Measurements from ENCODE around the gene ACTR8. TPM values are rescaled to one million over a fixed set of nuclear protein-coding genes. Genes with fewer than 3 reads are reported as not detected.
A peak's percentile ranks its signal among the peaks of the same experiment; 100 is the strongest.

The ACTR8 gene
- total RNA-seq, 1 experiment from 2014 or later = 29.9 TPM

GRCh38 chr3:53818221-53819162, 63.5 kb downstream of the ACTR8 start:
- H3K36me3 Mint-ChIP-seq = no peaks in the 10 kb centered on the region; the same call in 1 of the 2 replicates
- TF ChIP-seq, protein P1, sequence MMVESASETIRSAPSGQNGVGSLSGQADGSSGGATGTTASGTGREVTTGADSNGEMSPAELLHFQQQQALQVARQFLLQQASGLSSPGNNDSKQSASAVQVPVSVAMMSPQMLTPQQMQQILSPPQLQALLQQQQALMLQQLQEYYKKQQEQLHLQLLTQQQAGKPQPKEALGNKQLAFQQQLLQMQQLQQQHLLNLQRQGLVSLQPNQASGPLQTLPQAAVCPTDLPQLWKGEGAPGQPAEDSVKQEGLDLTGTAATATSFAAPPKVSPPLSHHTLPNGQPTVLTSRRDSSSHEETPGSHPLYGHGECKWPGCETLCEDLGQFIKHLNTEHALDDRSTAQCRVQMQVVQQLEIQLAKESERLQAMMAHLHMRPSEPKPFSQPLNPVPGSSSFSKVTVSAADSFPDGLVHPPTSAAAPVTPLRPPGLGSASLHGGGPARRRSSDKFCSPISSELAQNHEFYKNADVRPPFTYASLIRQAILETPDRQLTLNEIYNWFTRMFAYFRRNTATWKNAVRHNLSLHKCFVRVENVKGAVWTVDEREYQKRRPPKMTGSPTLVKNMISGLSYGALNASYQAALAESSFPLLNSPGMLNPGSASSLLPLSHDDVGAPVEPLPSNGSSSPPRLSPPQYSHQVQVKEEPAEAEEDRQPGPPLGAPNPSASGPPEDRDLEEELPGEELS (CRISPR knock-in tag; IDR thresholded peaks at IDR 0.05) = no peak
- peak; percentile 51; the same call in 1 of the 2 replicates for TF ChIP-seq GABPB1 (CRISPR knock-in tag; IDR thresholded peaks at IDR 0.05)
- TF ChIP-seq, protein P2, sequence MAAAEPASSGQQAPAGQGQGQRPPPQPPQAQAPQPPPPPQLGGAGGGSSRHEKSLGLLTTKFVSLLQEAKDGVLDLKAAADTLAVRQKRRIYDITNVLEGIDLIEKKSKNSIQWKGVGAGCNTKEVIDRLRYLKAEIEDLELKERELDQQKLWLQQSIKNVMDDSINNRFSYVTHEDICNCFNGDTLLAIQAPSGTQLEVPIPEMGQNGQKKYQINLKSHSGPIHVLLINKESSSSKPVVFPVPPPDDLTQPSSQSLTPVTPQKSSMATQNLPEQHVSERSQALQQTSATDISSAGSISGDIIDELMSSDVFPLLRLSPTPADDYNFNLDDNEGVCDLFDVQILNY (CRISPR knock-in tag; IDR thresholded peaks at IDR 0.05) = no peak
- no peak overlapping the region for H3K27ac Mint-ChIP-seq
- H3K27me3 Mint-ChIP-seq (ENCODE audit: low read depth) = no peaks in the 10 kb centered on the region
- CTCF ChIA-PET = no interaction called here
- H3K4me1 Mint-ChIP-seq = no peaks in the 10 kb centered on the region
- DNase-seq (ENCODE audit: low spot score) (no peak), ATAC-seq (no peak)
- H3K4me3 Mint-ChIP-seq = no peak overlapping the region
- H3K9me3 Mint-ChIP-seq = no peaks in the 10 kb centered on the region
- POLR2A ChIA-PET = no interaction called here

DNA sequence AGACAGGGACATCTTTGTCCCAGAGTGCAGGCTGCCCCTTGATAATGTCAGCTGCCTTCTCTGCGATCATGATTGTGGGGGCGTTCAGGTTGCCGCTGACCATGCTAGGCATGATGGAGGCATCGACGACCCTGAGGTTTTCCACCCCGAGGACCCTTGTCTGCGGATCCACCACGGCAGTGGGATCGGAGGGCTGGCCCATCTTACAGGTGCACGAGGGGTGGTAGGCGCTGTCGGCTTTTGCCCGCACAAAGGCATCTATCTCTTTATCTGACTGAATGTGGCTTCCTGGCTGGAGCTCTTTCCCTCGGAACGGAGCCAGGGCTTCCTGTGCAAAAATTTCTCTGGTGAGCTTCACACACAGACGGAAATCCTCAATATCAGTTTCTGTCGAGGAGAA, 64.1 kb downstream of the ACTR8 start:
- ATAC-seq = no peak

More for the DNA sequence above, 64.1 kb downstream of the ACTR8 start:
- no peaks in the 10 kb centered on the region for H3K4me1 Mint-ChIP-seq
- no peaks in the 10 kb centered on the region; the same call in 1 of the 2 replicates for H3K36me3 Mint-ChIP-seq
- ChIA-PET CTCF (no interaction called here), POLR2A (no interaction called here)
- TF ChIP-seq, protein P3, sequence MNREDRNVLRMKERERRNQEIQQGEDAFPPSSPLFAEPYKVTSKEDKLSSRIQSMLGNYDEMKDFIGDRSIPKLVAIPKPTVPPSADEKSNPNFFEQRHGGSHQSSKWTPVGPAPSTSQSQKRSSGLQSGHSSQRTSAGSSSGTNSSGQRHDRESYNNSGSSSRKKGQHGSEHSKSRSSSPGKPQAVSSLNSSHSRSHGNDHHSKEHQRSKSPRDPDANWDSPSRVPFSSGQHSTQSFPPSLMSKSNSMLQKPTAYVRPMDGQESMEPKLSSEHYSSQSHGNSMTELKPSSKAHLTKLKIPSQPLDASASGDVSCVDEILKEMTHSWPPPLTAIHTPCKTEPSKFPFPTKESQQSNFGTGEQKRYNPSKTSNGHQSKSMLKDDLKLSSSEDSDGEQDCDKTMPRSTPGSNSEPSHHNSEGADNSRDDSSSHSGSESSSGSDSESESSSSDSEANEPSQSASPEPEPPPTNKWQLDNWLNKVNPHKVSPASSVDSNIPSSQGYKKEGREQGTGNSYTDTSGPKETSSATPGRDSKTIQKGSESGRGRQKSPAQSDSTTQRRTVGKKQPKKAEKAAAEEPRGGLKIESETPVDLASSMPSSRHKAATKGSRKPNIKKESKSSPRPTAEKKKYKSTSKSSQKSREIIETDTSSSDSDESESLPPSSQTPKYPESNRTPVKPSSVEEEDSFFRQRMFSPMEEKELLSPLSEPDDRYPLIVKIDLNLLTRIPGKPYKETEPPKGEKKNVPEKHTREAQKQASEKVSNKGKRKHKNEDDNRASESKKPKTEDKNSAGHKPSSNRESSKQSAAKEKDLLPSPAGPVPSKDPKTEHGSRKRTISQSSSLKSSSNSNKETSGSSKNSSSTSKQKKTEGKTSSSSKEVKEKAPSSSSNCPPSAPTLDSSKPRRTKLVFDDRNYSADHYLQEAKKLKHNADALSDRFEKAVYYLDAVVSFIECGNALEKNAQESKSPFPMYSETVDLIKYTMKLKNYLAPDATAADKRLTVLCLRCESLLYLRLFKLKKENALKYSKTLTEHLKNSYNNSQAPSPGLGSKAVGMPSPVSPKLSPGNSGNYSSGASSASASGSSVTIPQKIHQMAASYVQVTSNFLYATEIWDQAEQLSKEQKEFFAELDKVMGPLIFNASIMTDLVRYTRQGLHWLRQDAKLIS (CRISPR knock-in tag; IDR thresholded peaks at IDR 0.05; ENCODE audit: borderline replicate concordance) = no peak
- TF ChIP-seq ZBTB21 (CRISPR knock-in tag; IDR thresholded peaks at IDR 0.05; ENCODE audit: borderline replicate concordance) (no peak), ZNF671 (CRISPR knock-in tag; IDR thresholded peaks at IDR 0.05) (no peak), TCF7 (CRISPR knock-in tag; IDR thresholded peaks at IDR 0.05; ENCODE audit: low read depth) (no peak), ZNF512 (CRISPR knock-in tag; IDR thresholded peaks at IDR 0.05; ENCODE audit: borderline replicate concordance) (no peak), JAZF1 (CRISPR knock-in tag; IDR thresholded peaks at IDR 0.05) (no peak), GABPB1 (CRISPR knock-in tag; IDR thresholded peaks at IDR 0.05) (no peak), SMAD4 (CRISPR knock-in tag; IDR thresholded peaks at IDR 0.05) (no peak), GTF2I (CRISPR knock-in tag; conservative IDR thresholded peaks at IDR 0.05) (no peak), EMX1 (CRISPR knock-in tag; IDR thresholded peaks at IDR 0.05) (no peak), ZNF121 (CRISPR knock-in tag; IDR thresholded peaks at IDR 0.05) (no peak), ZNF263 (CRISPR knock-in tag; IDR thresholded peaks at IDR 0.05; ENCODE audit: low read depth) (no peak), HMGXB4 (CRISPR knock-in tag; IDR thresholded peaks at IDR 0.05) (no peak), NR3C1 (CRISPR knock-in tag; conservative IDR thresholded peaks at IDR 0.05; ENCODE audit: low read depth) (no peak)
- TF ChIP-seq, protein P4, sequence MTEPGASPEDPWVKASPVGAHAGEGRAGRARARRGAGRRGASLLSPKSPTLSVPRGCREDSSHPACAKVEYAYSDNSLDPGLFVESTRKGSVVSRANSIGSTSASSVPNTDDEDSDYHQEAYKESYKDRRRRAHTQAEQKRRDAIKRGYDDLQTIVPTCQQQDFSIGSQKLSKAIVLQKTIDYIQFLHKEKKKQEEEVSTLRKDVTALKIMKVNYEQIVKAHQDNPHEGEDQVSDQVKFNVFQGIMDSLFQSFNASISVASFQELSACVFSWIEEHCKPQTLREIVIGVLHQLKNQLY (CRISPR knock-in tag; IDR thresholded peaks at IDR 0.05) = no peak
- TF ChIP-seq, protein P5, sequence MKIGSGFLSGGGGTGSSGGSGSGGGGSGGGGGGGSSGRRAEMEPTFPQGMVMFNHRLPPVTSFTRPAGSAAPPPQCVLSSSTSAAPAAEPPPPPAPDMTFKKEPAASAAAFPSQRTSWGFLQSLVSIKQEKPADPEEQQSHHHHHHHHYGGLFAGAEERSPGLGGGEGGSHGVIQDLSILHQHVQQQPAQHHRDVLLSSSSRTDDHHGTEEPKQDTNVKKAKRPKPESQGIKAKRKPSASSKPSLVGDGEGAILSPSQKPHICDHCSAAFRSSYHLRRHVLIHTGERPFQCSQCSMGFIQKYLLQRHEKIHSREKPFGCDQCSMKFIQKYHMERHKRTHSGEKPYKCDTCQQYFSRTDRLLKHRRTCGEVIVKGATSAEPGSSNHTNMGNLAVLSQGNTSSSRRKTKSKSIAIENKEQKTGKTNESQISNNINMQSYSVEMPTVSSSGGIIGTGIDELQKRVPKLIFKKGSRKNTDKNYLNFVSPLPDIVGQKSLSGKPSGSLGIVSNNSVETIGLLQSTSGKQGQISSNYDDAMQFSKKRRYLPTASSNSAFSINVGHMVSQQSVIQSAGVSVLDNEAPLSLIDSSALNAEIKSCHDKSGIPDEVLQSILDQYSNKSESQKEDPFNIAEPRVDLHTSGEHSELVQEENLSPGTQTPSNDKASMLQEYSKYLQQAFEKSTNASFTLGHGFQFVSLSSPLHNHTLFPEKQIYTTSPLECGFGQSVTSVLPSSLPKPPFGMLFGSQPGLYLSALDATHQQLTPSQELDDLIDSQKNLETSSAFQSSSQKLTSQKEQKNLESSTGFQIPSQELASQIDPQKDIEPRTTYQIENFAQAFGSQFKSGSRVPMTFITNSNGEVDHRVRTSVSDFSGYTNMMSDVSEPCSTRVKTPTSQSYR (CRISPR knock-in tag; IDR thresholded peaks at IDR 0.05) = no peak
- H3K27ac Mint-ChIP-seq = no peak overlapping the region
- DNase-seq (ENCODE audit: low spot score) = no peak
- H3K9me3 Mint-ChIP-seq = no peaks in the 10 kb centered on the region
- no peaks in the 10 kb centered on the region for H3K27me3 Mint-ChIP-seq (ENCODE audit: low read depth)
- no peak overlapping the region for H3K4me3 Mint-ChIP-seq

All from WTC11 (cell line).